ENCODE data around the gene IPO5.

Gene IPO5

GRCh38 chr13:97953376-97953970 is at the start of gene IPO5:
Gene IPO5, plus strand, starts transcription at chr13:97953675. Its CDS starts 23,022 bp downstream, at chr13:97976697.
- Histone ChIP-seq H3K4me3 (ENCODE audit: low read depth in 1 of 2, low read length in 2 of 2) (no peak within 1 kb of the TSS), H3K27me3 (ENCODE audit: low read depth, low read length) (no peaks in the 10 kb centered on the region), H3K36me3 (ENCODE audit: control insufficient read depth in 1 of 2, insufficient read depth in 2 of 2, low read length in 2 of 2) (no peaks in the 10 kb centered on the region), H3K4me1 (ENCODE audit: control insufficient read depth in 1 of 2, insufficient read depth in 2 of 2, low read length in 2 of 2) (no peaks in the 10 kb centered on the region), H3K9me3 (ENCODE audit: control insufficient read depth in 1 of 2, low read length in 2 of 2) (no peaks in the 10 kb centered on the region), H3K27ac (ENCODE audit: low read length) (no peak within 1 kb of the TSS)

GRCh38 chr13:97904059-97904458 is 49.4 kb upstream of the IPO5 start:
- Histone ChIP-seq H3K36me3 (ENCODE audit: control insufficient read depth in 1 of 2, insufficient read depth in 2 of 2, low read length in 2 of 2) (no peaks in the 10 kb centered on the region), H3K4me3 (ENCODE audit: low read depth in 1 of 2, low read length in 2 of 2) (no peak overlapping the region), H3K4me1 (ENCODE audit: control insufficient read depth in 1 of 2, insufficient read depth in 2 of 2, low read length in 2 of 2) (peaks cover 0 to 19% of the 10 kb centered on the region in 2 donors), H3K9me3 (ENCODE audit: control insufficient read depth in 1 of 2, low read length in 2 of 2) (no peaks in the 10 kb centered on the region), H3K27ac (ENCODE audit: low read length) (no peak overlapping the region), H3K27me3 (ENCODE audit: low read depth, low read length) (no peaks in the 10 kb centered on the region)

- H3K36me3 ChIP-seq (ENCODE audit: control insufficient read depth in 1 of 2, insufficient read depth in 2 of 2, low read length in 2 of 2), result no peaks in the 10 kb centered on the region
- H3K4me3 ChIP-seq (ENCODE audit: low read depth in 1 of 2, low read length in 2 of 2), result no peak overlapping the region
- H3K4me1 ChIP-seq (ENCODE audit: control insufficient read depth in 1 of 2, insufficient read depth in 2 of 2, low read length in 2 of 2), result peaks cover 0 to 11% of the 10 kb centered on the region in 2 donors
- no peaks in the 10 kb centered on the region for H3K27me3 ChIP-seq (ENCODE audit: low read depth, low read length)
- H3K9me3 ChIP-seq (ENCODE audit: control insufficient read depth in 1 of 2, low read length in 2 of 2), result no peaks in the 10 kb centered on the region
- H3K27ac ChIP-seq (ENCODE audit: low read length), result no peak overlapping the region
These were observed 48.0 kb upstream of the IPO5 start for GRCh38 chr13:97905517-97905916.

GRCh38 chr13:97911311-97912138 is 42.0 kb upstream of the IPO5 start:
- H3K27me3 ChIP-seq (ENCODE audit: low read depth, low read length), result no peaks in the 10 kb centered on the region
- no peaks in the 10 kb centered on the region for H3K4me1 ChIP-seq (ENCODE audit: control insufficient read depth in 1 of 2, insufficient read depth in 2 of 2, low read length in 2 of 2)
- no peak overlapping the region for H3K4me3 ChIP-seq (ENCODE audit: low read depth in 1 of 2, low read length in 2 of 2)
- no peak overlapping the region for H3K27ac ChIP-seq (ENCODE audit: low read length)
- no peaks in the 10 kb centered on the region for H3K36me3 ChIP-seq (ENCODE audit: control insufficient read depth in 1 of 2, insufficient read depth in 2 of 2, low read length in 2 of 2)
- H3K9me3 ChIP-seq (ENCODE audit: control insufficient read depth in 1 of 2, low read length in 2 of 2), result peaks cover 0 to under 1% of the 10 kb centered on the region in 2 donors

GRCh38 chr13:97912139-97912535 is 41.3 kb upstream of the IPO5 start:
- Histone ChIP-seq H3K4me1 (ENCODE audit: control insufficient read depth in 1 of 2, insufficient read depth in 2 of 2, low read length in 2 of 2) (no peaks in the 10 kb centered on the region), H3K27ac (ENCODE audit: low read length) (no peak overlapping the region), H3K27me3 (ENCODE audit: low read depth, low read length) (no peaks in the 10 kb centered on the region), H3K9me3 (ENCODE audit: control insufficient read depth in 1 of 2, low read length in 2 of 2) (peaks cover 0 to 3% of the 10 kb centered on the region in 2 donors), H3K4me3 (ENCODE audit: low read depth in 1 of 2, low read length in 2 of 2) (no peak overlapping the region), H3K36me3 (ENCODE audit: control insufficient read depth in 1 of 2, insufficient read depth in 2 of 2, low read length in 2 of 2) (no peaks in the 10 kb centered on the region)

- Histone ChIP-seq H3K36me3 (ENCODE audit: control insufficient read depth in 1 of 2, insufficient read depth in 2 of 2, low read length in 2 of 2) (no peaks in the 10 kb centered on the region), H3K4me1 (ENCODE audit: control insufficient read depth in 1 of 2, insufficient read depth in 2 of 2, low read length in 2 of 2) (no peaks in the 10 kb centered on the region), H3K27me3 (ENCODE audit: low read depth, low read length) (no peaks in the 10 kb centered on the region), H3K4me3 (ENCODE audit: low read depth in 1 of 2, low read length in 2 of 2) (no peak overlapping the region), H3K27ac (ENCODE audit: low read length) (no peak overlapping the region), H3K9me3 (ENCODE audit: control insufficient read depth in 1 of 2, low read length in 2 of 2) (peaks cover 0 to 3% of the 10 kb centered on the region in 2 donors)
These were observed 40.3 kb upstream of the IPO5 start for GRCh38 chr13:97913206-97913605.

GRCh38 chr13:97914540-97914939 is 38.9 kb upstream of the IPO5 start:
- Histone ChIP-seq H3K27me3 (ENCODE audit: low read depth, low read length) (no peaks in the 10 kb centered on the region), H3K9me3 (ENCODE audit: control insufficient read depth in 1 of 2, low read length in 2 of 2) (peaks cover 0 to 3% of the 10 kb centered on the region in 2 donors), H3K4me1 (ENCODE audit: control insufficient read depth in 1 of 2, insufficient read depth in 2 of 2, low read length in 2 of 2) (no peaks in the 10 kb centered on the region), H3K4me3 (ENCODE audit: low read depth in 1 of 2, low read length in 2 of 2) (no peak overlapping the region), H3K36me3 (ENCODE audit: control insufficient read depth in 1 of 2, insufficient read depth in 2 of 2, low read length in 2 of 2) (no peaks in the 10 kb centered on the region), H3K27ac (ENCODE audit: low read length) (no peak overlapping the region)

- H3K36me3 ChIP-seq (ENCODE audit: control insufficient read depth in 1 of 2, insufficient read depth in 2 of 2, low read length in 2 of 2), result no peaks in the 10 kb centered on the region
- H3K9me3 ChIP-seq (ENCODE audit: control insufficient read depth in 1 of 2, low read length in 2 of 2), result peaks cover 0 to 3% of the 10 kb centered on the region in 2 donors
- H3K4me3 ChIP-seq (ENCODE audit: low read depth in 1 of 2, low read length in 2 of 2), result no peak overlapping the region
- H3K27me3 ChIP-seq (ENCODE audit: low read depth, low read length), result no peaks in the 10 kb centered on the region
- H3K4me1 ChIP-seq (ENCODE audit: control insufficient read depth in 1 of 2, insufficient read depth in 2 of 2, low read length in 2 of 2), result no peaks in the 10 kb centered on the region
- H3K27ac ChIP-seq (ENCODE audit: low read length), result no peak overlapping the region
These were observed 32.2 kb upstream of the IPO5 start for GRCh38 chr13:97921176-97921816.

GRCh38 chr13:97928301-97928700 is 25.2 kb upstream of the IPO5 start:
- Histone ChIP-seq H3K36me3 (ENCODE audit: control insufficient read depth in 1 of 2, insufficient read depth in 2 of 2, low read length in 2 of 2) (no peaks in the 10 kb centered on the region), H3K27me3 (ENCODE audit: low read depth, low read length) (no peaks in the 10 kb centered on the region), H3K9me3 (ENCODE audit: control insufficient read depth in 1 of 2, low read length in 2 of 2) (no peaks in the 10 kb centered on the region), H3K4me3 (ENCODE audit: low read depth in 1 of 2, low read length in 2 of 2) (no peak overlapping the region), H3K4me1 (ENCODE audit: control insufficient read depth in 1 of 2, insufficient read depth in 2 of 2, low read length in 2 of 2) (no peaks in the 10 kb centered on the region), H3K27ac (ENCODE audit: low read length) (no peak overlapping the region)

- no peaks in the 10 kb centered on the region for H3K27me3 ChIP-seq (ENCODE audit: low read depth, low read length)
- no peaks in the 10 kb centered on the region for H3K36me3 ChIP-seq (ENCODE audit: control insufficient read depth in 1 of 2, insufficient read depth in 2 of 2, low read length in 2 of 2)
- no peaks in the 10 kb centered on the region for H3K9me3 ChIP-seq (ENCODE audit: control insufficient read depth in 1 of 2, low read length in 2 of 2)
- no peak overlapping the region for H3K4me3 ChIP-seq (ENCODE audit: low read depth in 1 of 2, low read length in 2 of 2)
- no peak overlapping the region for H3K27ac ChIP-seq (ENCODE audit: low read length)
- H3K4me1 ChIP-seq (ENCODE audit: control insufficient read depth in 1 of 2, insufficient read depth in 2 of 2, low read length in 2 of 2), result no peaks in the 10 kb centered on the region
These were observed 21.4 kb upstream of the IPO5 start for GRCh38 chr13:97932036-97932435.

GRCh38 chr13:97932647-97933046 is 20.8 kb upstream of the IPO5 start:
- Histone ChIP-seq H3K4me1 (ENCODE audit: control insufficient read depth in 1 of 2, insufficient read depth in 2 of 2, low read length in 2 of 2) (no peaks in the 10 kb centered on the region), H3K9me3 (ENCODE audit: control insufficient read depth in 1 of 2, low read length in 2 of 2) (no peaks in the 10 kb centered on the region), H3K4me3 (ENCODE audit: low read depth in 1 of 2, low read length in 2 of 2) (no peak overlapping the region), H3K27me3 (ENCODE audit: low read depth, low read length) (no peaks in the 10 kb centered on the region), H3K36me3 (ENCODE audit: control insufficient read depth in 1 of 2, insufficient read depth in 2 of 2, low read length in 2 of 2) (no peaks in the 10 kb centered on the region), H3K27ac (ENCODE audit: low read length) (no peak overlapping the region)
